C1 segment of cervical spinal cord (tissue), 14 donors: ENCODE measurements around the gene DPY19L1.
"Not testable (repeated sequence)": the region's sequence is repeated elsewhere in the genome, so short reads cannot be mapped to it uniquely, and the experiment has no call there.

ENCODE experiments used
- DNase-seq, 14 donors: peaks; one replicate each; lab custom pipeline; 2025; lab: John Stamatoyannopoulos, UW

The DPY19L1 gene

GRCh38 chr7:34928052-34928451 lies 109.2 kb downstream of the DPY19L1 start:
- DNase-seq: peak in 10 of 14 donors; percentile 3 to 74 (median 40)

- not testable (repeated sequence) for DNase-seq
Measured at GRCh38 chr7:34920470-34920869, 116.8 kb downstream of the DPY19L1 start.

- DNase-seq: not testable (repeated sequence)
Measured at GRCh38 chr7:34919038-34919437, 118.2 kb downstream of the DPY19L1 start.

- not testable (repeated sequence) for DNase-seq
Measured at GRCh38 chr7:34918198-34918861, 119.0 kb downstream of the DPY19L1 start.

- not testable (repeated sequence) for DNase-seq
Measured at GRCh38 chr7:34917515-34917914, 119.8 kb downstream of the DPY19L1 start.

GRCh38 chr7:34916267-34916666 lies 121.0 kb downstream of the DPY19L1 start:
- DNase-seq: no peak

GRCh38 chr7:34912236-34912635 lies 125.0 kb downstream of the DPY19L1 start:
- no peak for DNase-seq

- not testable (repeated sequence) for DNase-seq
Measured at GRCh38 chr7:34906266-34906850, 130.9 kb downstream of the DPY19L1 start.

GRCh38 chr7:34904987-34905386 lies 132.3 kb downstream of the DPY19L1 start:
- no peak for DNase-seq

- not testable (repeated sequence) for DNase-seq
Measured at GRCh38 chr7:34903921-34904320, 133.4 kb downstream of the DPY19L1 start.

- no peak for DNase-seq
Measured at GRCh38 chr7:34902182-34902581, 135.1 kb downstream of the DPY19L1 start.

- DNase-seq: peak in 1 of 14 donors; percentile 76
Measured at GRCh38 chr7:34900891-34901513, 136.3 kb downstream of the DPY19L1 start.

GRCh38 chr7:34895202-34895601 lies 142.1 kb downstream of the DPY19L1 start:
- DNase-seq: no peak

- DNase-seq: no peak
Measured at GRCh38 chr7:34889951-34890350, 147.3 kb downstream of the DPY19L1 start.

GRCh38 chr7:34886856-34887255 lies 150.4 kb downstream of the DPY19L1 start:
- DNase-seq: no peak

- DNase-seq: not testable (repeated sequence)
Measured at GRCh38 chr7:34883855-34884254, 153.4 kb downstream of the DPY19L1 start.

- no peak for DNase-seq
Measured at GRCh38 chr7:34879871-34880270, 157.4 kb downstream of the DPY19L1 start.

GRCh38 chr7:34878944-34879735 lies 158.1 kb downstream of the DPY19L1 start:
- not testable (repeated sequence) for DNase-seq
